EL (cell line): ENCODE data around the gene LHX6.

Experiments used
- DNase-seq: peaks from one replicate; pipeline ENCODE4 v3.0.0-alpha.2; 2016

Gene LHX6

GRCh38 chr9:122228568-122229484, at the start of gene LHX6:
TSS of gene LHX6 (minus strand) at chr9:122228957. CDS start at chr9:122228740, 217 bp downstream.
- peak; percentile 64 for DNase-seq

- DNase-seq: no peak
Measured at GRCh38 chr9:122277285-122277897, 48.6 kb upstream of the LHX6 start.

- DNase-seq: peak; percentile 15
Measured at GRCh38 chr9:122276096-122276495, 47.3 kb upstream of the LHX6 start.

- DNase-seq: no peak
Measured at GRCh38 chr9:122274055-122274454, 45.3 kb upstream of the LHX6 start.

GRCh38 chr9:122268041-122268814, 39.5 kb upstream of the LHX6 start:
- DNase-seq: no peak

GRCh38 chr9:122265149-122265915, 36.6 kb upstream of the LHX6 start:
- DNase-seq: peak; percentile 34

- peak; percentile 91 for DNase-seq
Measured at GRCh38 chr9:122264360-122265148, 35.8 kb upstream of the LHX6 start, which contains the start of the genes MRRF and RBM18. TSS of gene MRRF (plus strand) at chr9:122264882. CDS start at chr9:122270892, 6,010 bp downstream. TSS of gene RBM18 (minus strand) at chr9:122264840. CDS start at chr9:122261492, 3,348 bp downstream.

- DNase-seq: no peak
Measured at GRCh38 chr9:122263699-122264349, 35.1 kb upstream of the LHX6 start.

GRCh38 chr9:122262073-122262472, 33.3 kb upstream of the LHX6 start:
- DNase-seq: no peak

GRCh38 chr9:122261469-122261881, 32.7 kb upstream of the LHX6 start:
- peak; percentile 49 for DNase-seq

GRCh38 chr9:122258886-122259415, 30.2 kb upstream of the LHX6 start:
- DNase-seq: no peak

- no peak for DNase-seq
Measured at GRCh38 chr9:122256206-122256605, 27.4 kb upstream of the LHX6 start.

- DNase-seq: no peak
Measured at GRCh38 chr9:122254761-122255160, 26.0 kb upstream of the LHX6 start.

GRCh38 chr9:122252796-122253195, 24.0 kb upstream of the LHX6 start:
- no peak for DNase-seq

GRCh38 chr9:122251351-122251750, 22.6 kb upstream of the LHX6 start:
- no peak for DNase-seq

GRCh38 chr9:122248448-122248865, 19.7 kb upstream of the LHX6 start:
- DNase-seq: no peak

- DNase-seq: no peak
Measured at GRCh38 chr9:122246666-122247065, 17.9 kb upstream of the LHX6 start.

GRCh38 chr9:122244349-122244748, 15.6 kb upstream of the LHX6 start:
- no peak for DNase-seq

- no peak for DNase-seq
Measured at GRCh38 chr9:122239722-122240121, 11.0 kb upstream of the LHX6 start.

- no peak for DNase-seq
Measured at GRCh38 chr9:122236681-122237080, 7.9 kb upstream of the LHX6 start.
